ENCODE measurements around the gene ACADVL. TPM values are rescaled to one million over a fixed set of nuclear protein-coding genes. Genes with fewer than 3 reads are reported as not detected.

ACADVL gene
- total RNA-seq, 2 donors from 2014 or later, result 589 to 593 TPM

DNA sequence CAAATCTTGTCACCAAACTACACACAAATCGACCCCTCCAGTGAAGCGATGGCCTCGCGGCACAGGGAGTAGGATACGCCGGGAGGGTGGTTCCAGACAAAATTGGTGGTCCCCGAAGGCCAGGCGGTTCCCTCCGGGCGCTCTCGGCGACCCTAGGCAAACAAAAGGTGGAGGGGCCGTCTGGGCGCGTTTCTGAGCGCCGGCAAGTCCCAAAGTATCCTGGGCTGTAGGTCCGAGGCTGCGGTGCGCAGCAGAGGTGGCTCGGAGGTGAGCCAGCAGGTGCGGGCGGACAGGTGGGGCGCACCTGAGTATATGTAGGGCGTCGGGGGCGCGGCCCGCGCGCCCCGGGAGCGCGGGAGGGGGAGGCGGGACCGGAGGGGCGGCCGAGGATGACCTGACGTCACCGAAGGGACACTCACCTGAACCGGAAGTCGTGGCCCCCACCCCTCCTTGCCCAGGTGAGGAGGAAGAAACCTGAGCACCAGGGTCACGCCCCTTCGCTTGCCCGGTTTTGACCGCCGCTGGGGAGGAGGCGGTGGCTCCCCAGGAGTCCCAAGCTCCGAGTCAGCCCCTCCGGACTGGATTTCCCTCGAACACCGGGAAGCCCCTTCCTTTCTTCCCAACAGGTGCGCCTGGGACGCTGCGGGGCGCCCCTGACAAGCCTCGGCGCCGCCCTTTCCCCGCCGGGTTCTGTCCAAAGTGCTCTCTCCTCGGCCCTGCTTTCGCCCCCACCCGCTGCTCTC is 42.6 kb downstream of the ACADVL start, which contains the start of gene CLDN7:
Gene CLDN7, minus strand, starts transcription at position 287 of the 743 bp plus-strand sequence. CDS start 435 bp downstream, outside the sequence.
- no peaks in the 10 kb centered on the region for H3K27me3 ChIP-seq (replicated peaks; ENCODE audit: insufficient read depth)
- DNase-seq (ENCODE audit: low spot score), result peak; percentile 71
- no peaks in the 10 kb centered on the region for H3K36me3 ChIP-seq
- peaks cover 24% of the 10 kb centered on the region for H3K4me1 ChIP-seq (replicated peaks)
- peak within 1 kb of the TSS; percentile 34 to 37 for H3K4me3 ChIP-seq
- WGBS, result 5% methylated on average over 60 of the region's 64 CpGs
- H3K27ac ChIP-seq, result peak within 1 kb of the TSS; percentile 84 to 91
- TF ChIP-seq POLR2A (IDR thresholded peaks at IDR 0.05) (peak; percentile 74), POLR2AphosphoS5 (IDR thresholded peaks at IDR 0.05) (peak; percentile 42)
- TF ChIP-seq, protein P1, sequence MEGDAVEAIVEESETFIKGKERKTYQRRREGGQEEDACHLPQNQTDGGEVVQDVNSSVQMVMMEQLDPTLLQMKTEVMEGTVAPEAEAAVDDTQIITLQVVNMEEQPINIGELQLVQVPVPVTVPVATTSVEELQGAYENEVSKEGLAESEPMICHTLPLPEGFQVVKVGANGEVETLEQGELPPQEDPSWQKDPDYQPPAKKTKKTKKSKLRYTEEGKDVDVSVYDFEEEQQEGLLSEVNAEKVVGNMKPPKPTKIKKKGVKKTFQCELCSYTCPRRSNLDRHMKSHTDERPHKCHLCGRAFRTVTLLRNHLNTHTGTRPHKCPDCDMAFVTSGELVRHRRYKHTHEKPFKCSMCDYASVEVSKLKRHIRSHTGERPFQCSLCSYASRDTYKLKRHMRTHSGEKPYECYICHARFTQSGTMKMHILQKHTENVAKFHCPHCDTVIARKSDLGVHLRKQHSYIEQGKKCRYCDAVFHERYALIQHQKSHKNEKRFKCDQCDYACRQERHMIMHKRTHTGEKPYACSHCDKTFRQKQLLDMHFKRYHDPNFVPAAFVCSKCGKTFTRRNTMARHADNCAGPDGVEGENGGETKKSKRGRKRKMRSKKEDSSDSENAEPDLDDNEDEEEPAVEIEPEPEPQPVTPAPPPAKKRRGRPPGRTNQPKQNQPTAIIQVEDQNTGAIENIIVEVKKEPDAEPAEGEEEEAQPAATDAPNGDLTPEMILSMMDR (IDR thresholded peaks at IDR 0.05), result no peak
- H3K9me3 ChIP-seq, result no peaks in the 10 kb centered on the region
- intact Hi-C loops (cut with DNase I), result no loop called here

GRCh38 chr17:7262935-7263800 is 43.4 kb downstream of the ACADVL start:
- WGBS, result 14% methylated on average over 26 of the region's 26 CpGs
- peak overlapping the region; percentile 15 to 37 for H3K4me3 ChIP-seq
- H3K27me3 ChIP-seq (replicated peaks; ENCODE audit: insufficient read depth), result no peaks in the 10 kb centered on the region
- H3K27ac ChIP-seq, result peak overlapping the region; percentile 84 to 91
- intact Hi-C loops (cut with DNase I), result no loop called here
- H3K36me3 ChIP-seq, result no peaks in the 10 kb centered on the region
- no peaks in the 10 kb centered on the region for H3K9me3 ChIP-seq
- peaks cover 24% of the 10 kb centered on the region for H3K4me1 ChIP-seq (replicated peaks)
- TF ChIP-seq POLR2AphosphoS5 (IDR thresholded peaks at IDR 0.05), result no peak
- TF ChIP-seq, protein P1 (IDR thresholded peaks at IDR 0.05), result no peak
- no peak for TF ChIP-seq POLR2A (IDR thresholded peaks at IDR 0.05)
- DNase-seq (ENCODE audit: low spot score), result no peak

GRCh38 chr17:7263801-7264078 is 44.0 kb downstream of the ACADVL start:
- intact Hi-C loops (cut with DNase I), result no loop called here
- no peak for DNase-seq (ENCODE audit: low spot score)
- Histone ChIP-seq H3K27me3 (replicated peaks; ENCODE audit: insufficient read depth) (no peaks in the 10 kb centered on the region), H3K27ac (peak overlapping the region in 1 of 2 donors; percentile 91), H3K9me3 (no peaks in the 10 kb centered on the region), H3K4me3 (no peak overlapping the region), H3K36me3 (no peaks in the 10 kb centered on the region), H3K4me1 (replicated peaks) (peaks cover 24% of the 10 kb centered on the region)
- 38% methylated on average over 4 of the region's 4 CpGs for WGBS
- TF ChIP-seq, protein P1 (IDR thresholded peaks at IDR 0.05), result no peak
- TF ChIP-seq POLR2AphosphoS5 (IDR thresholded peaks at IDR 0.05) (no peak), POLR2A (IDR thresholded peaks at IDR 0.05) (no peak)

DNA sequence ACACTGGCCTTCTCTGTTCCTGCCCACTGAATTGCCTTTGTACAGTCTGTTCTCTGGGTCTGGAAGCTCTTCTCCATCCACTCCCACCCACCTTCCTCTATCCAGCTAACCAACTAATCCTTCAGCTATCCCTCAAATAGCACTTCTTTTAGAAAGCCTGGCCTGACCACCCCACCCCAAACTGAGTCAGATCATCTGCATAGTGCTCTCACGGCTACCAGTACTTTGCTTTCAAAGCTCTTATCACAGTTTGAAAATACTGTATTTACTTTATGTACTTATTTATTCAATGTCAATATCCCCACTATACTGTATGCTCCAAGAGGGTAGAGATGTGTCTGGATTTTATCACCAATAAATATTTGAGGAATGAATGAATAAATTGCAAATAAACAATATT is 47.0 kb downstream of the ACADVL start:
- Histone ChIP-seq H3K36me3 (no peaks in the 10 kb centered on the region), H3K4me3 (no peak overlapping the region), H3K4me1 (replicated peaks) (peaks cover 15% of the 10 kb centered on the region), H3K27ac (peak overlapping the region in 1 of 2 donors; percentile 53), H3K27me3 (replicated peaks; ENCODE audit: insufficient read depth) (no peaks in the 10 kb centered on the region), H3K9me3 (no peaks in the 10 kb centered on the region)
- no peak for DNase-seq (ENCODE audit: low spot score)
- TF ChIP-seq POLR2A (IDR thresholded peaks at IDR 0.05), result no peak
- peak; percentile 28 for TF ChIP-seq POLR2AphosphoS5 (IDR thresholded peaks at IDR 0.05)
- TF ChIP-seq, protein P1 (IDR thresholded peaks at IDR 0.05), result no peak
- 41% methylated on average over 1 of the region's 1 CpG for WGBS
- intact Hi-C loops (cut with DNase I), result no loop called here

MicroRNAs within 50 kb of the gene (microRNA counts, 767-probe panel; counts per million panel counts)
- microRNA hsa-miR-324-3p (0 to 431 counts per million in 2 donors), microRNA hsa-miR-324-5p (2,726 to 2,949 counts per million in 2 donors)

Small RNA genes lying within 50 kb of the gene (microRNA-seq; reads per million reads assigned to microRNA genes)
- gene MIR324, result 2,250 reads per million, percentile 91 among the genes with 10 or more reads in this experiment

Small RNA genes lying within 50 kb of the gene (small RNA-seq; reads per million reads assigned to genes)
- gene AC120057.4 (0 reads per million in 2 donors), gene MIR324 (8.8 to 14.4 reads per million in 2 donors), gene RF00019 (0 reads per million in 2 donors)

Other genes with a start within 250 kb of the ACADVL start
- under 1 TPM; 0.27 to 0.62 TPM for gene ALOX12, start 223.9 kb upstream of the ACADVL start, total RNA-seq
- 100 to 1,000 TPM; 348 to 418 TPM for gene RNASEK, start 207.3 kb upstream of the ACADVL start, total RNA-seq
- 1 to 10 TPM in 1 of 2 donors, under 1 TPM in 1; 0.96 to 4.0 TPM for gene BCL6B, start 196.9 kb upstream of the ACADVL start, total RNA-seq
- 1 to 10 TPM; 1.7 to 1.8 TPM for gene SLC16A13, start 183.9 kb upstream of the ACADVL start, total RNA-seq
- gene SLC16A11, start 175.8 kb upstream of the ACADVL start, total RNA-seq, result 1 to 10 TPM; 1.8 to 2.3 TPM
- gene CLEC10A, start 139.7 kb upstream of the ACADVL start, total RNA-seq, result 1 to 10 TPM in 1 of 2 donors, under 1 TPM in 1; 0.55 to 5.7 TPM
- under 1 TPM in 1 of 2 donors, not detected in 1; 0.41 TPM for gene ASGR2, start 105.1 kb upstream of the ACADVL start, total RNA-seq
- 1 to 10 TPM in 1 of 2 donors, under 1 TPM in 1; 0.50 to 9.4 TPM for gene ASGR1, start 40.6 kb upstream of the ACADVL start, total RNA-seq
- 10 to 100 TPM in 1 of 2 donors, 1 to 10 TPM in 1; 9.3 to 31.6 TPM for gene DLG4, start 102 bp upstream of the ACADVL start, total RNA-seq
- 100 to 1,000 TPM in 1 of 2 donors, 10 to 100 TPM in 1; 52.3 to 116 TPM for gene DVL2, start 14.6 kb downstream of the ACADVL start, total RNA-seq
- 10 to 100 TPM; 41.2 to 92.5 TPM for gene PHF23, start 19.5 kb downstream of the ACADVL start, total RNA-seq
- 100 to 1,000 TPM; 493 to 527 TPM for gene GABARAP, start 22.5 kb downstream of the ACADVL start, total RNA-seq
- gene CTDNEP1, start 31.8 kb downstream of the ACADVL start, total RNA-seq, result 100 to 1,000 TPM in 1 of 2 donors, 10 to 100 TPM in 1; 61.2 to 107 TPM
- 10 to 100 TPM; 50.1 to 65.2 TPM for gene ELP5, start 32.3 kb downstream of the ACADVL start, total RNA-seq
- gene CLDN7, start 42.5 kb downstream of the ACADVL start, total RNA-seq, result 10 to 100 TPM; 42.0 to 45.8 TPM
- gene SLC2A4, start 61.8 kb downstream of the ACADVL start, total RNA-seq, result 10 to 100 TPM; 13.8 to 27.4 TPM
- 10 to 100 TPM in 1 of 2 donors, under 1 TPM in 1; 0.64 to 49.1 TPM for gene YBX2, start 74.7 kb downstream of the ACADVL start, total RNA-seq
- gene EIF5A, start 87.7 kb downstream of the ACADVL start, total RNA-seq, result 100 to 1,000 TPM; 172 to 195 TPM
- gene GPS2, start 95.4 kb downstream of the ACADVL start, total RNA-seq, result 100 to 1,000 TPM in 1 of 2 donors, 10 to 100 TPM in 1; 88.4 to 140 TPM
- 10 to 100 TPM; 15.7 to 36.0 TPM for gene NEURL4, start 109.4 kb downstream of the ACADVL start, total RNA-seq
- gene ACAP1, start 116.6 kb downstream of the ACADVL start, total RNA-seq, result 1 to 10 TPM; 2.5 to 6.5 TPM
- gene KCTD11, start 132.2 kb downstream of the ACADVL start, total RNA-seq, result 10 to 100 TPM in 1 of 2 donors, 1 to 10 TPM in 1; 8.9 to 15.2 TPM
- gene TMEM95, start 135.2 kb downstream of the ACADVL start, total RNA-seq, result not detected
- 10 to 100 TPM in 1 of 2 donors, 1 to 10 TPM in 1; 9.9 to 28.4 TPM for gene TNK1, start 161.2 kb downstream of the ACADVL start, total RNA-seq
- gene PLSCR3, start 174.6 kb downstream of the ACADVL start, total RNA-seq, result 10 to 100 TPM; 25.8 to 26.4 TPM
- gene TMEM256, start 184.2 kb downstream of the ACADVL start, total RNA-seq, result 100 to 1,000 TPM in 1 of 2 donors, 10 to 100 TPM in 1; 63.0 to 192 TPM
- 10 to 100 TPM in 1 of 2 donors, 1 to 10 TPM in 1; 8.6 to 16.2 TPM for gene NLGN2, start 187.9 kb downstream of the ACADVL start, total RNA-seq
- gene SPEM1, start 200.4 kb downstream of the ACADVL start, total RNA-seq, result 1 to 10 TPM in 1 of 2 donors, not detected in 1; 3.6 TPM
- gene SPEM2, start 205.7 kb downstream of the ACADVL start, total RNA-seq, result 1 to 10 TPM in 1 of 2 donors, not detected in 1; 5.3 TPM
- gene SPEM3, start 208.9 kb downstream of the ACADVL start, total RNA-seq, result under 1 TPM; 0.09 to 0.11 TPM
- gene TMEM102, start 215.5 kb downstream of the ACADVL start, total RNA-seq, result 10 to 100 TPM in 1 of 2 donors, 1 to 10 TPM in 1; 9.9 to 10.3 TPM
- 1 to 10 TPM; 1.2 to 4.2 TPM for gene FGF11, start 219.6 kb downstream of the ACADVL start, total RNA-seq
- gene CHRNB1, start 225.1 kb downstream of the ACADVL start, total RNA-seq, result 10 to 100 TPM in 1 of 2 donors, 1 to 10 TPM in 1; 6.9 to 10.4 TPM